T-helper 9 cell (primary cell): ENCODE results near the gene PSMD3.

Experiments used
- DNase-seq: peaks from one replicate; pipeline ENCODE4 v3.0.0-alpha.2; 2020

The PSMD3 gene

DNA sequence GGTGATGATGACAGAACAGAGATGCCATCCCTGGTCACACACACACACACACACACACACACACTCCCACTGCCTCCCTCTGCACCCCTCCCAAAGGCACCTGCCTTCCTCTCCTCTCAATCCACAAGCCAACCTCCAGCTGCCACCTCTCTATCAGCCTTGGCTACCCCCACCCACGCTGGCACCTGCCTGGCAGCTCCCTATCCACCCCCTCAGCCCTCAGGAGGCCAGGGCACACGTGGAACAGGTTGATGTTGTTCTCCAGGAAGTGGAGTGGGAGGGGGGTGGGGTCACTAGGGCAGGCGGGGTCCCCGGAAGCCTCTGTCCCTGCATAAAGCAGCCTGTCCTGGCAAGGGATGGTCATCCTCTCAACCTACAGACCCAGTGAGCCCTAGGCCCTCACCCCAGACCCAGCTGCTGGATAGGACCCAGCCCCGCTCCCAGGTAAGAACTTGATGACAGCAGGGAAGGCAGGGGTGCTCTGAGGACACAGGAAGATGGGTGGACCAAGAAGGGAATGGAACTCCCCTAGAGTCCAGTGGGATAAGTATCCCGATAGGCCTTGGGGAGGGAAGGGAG, 17.9 kb upstream of the PSMD3 start, which contains the start of gene GSDMA:
Gene GSDMA, plus strand, starts transcription at position 363 of the 579 bp plus-strand sequence. CDS start 2,684 bp downstream, outside the sequence.
- DNase-seq: no peak

DNA sequence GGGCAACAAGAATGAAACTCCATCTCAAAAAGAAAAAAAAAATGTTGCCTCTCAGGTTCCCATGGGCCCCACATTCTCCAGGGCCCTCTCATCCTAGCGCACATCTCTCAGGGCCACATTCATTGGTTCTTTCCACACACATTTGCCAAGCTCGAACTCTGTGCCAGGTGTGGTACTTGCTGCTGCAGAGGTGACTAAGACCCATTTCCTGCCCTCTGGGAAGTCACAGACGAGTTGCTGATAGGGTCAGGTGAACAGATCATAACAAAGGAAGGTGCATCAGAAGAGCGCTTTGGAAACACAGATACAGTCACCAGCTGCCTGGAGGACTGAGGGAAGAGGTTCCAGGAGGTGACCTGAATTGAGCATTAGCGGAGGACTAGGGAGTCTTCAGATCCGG, 16.8 kb upstream of the PSMD3 start:
- no peak for DNase-seq

GRCh38 chr17:39965017-39965699, 15.4 kb upstream of the PSMD3 start:
- no peak for DNase-seq

DNA sequence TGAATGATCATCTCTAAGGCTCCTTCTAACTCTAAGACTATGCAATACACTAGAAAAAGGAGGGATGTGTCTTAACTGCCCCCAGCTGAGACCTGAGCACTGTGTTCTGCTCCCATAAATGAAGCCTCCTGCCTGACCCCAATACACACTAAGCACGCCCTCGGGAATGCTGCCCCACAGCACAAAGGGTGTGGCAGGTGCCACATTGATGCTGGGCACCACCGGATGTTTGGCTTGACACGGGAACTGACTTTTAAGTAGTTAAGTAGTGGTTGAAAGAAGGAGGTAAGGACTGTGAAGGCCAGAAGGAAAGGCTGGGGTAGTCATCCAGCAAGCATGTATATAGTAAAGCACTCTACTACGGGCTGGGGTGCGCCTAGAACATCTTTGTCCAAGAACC, 13.8 kb upstream of the PSMD3 start:
- no peak for DNase-seq

DNA sequence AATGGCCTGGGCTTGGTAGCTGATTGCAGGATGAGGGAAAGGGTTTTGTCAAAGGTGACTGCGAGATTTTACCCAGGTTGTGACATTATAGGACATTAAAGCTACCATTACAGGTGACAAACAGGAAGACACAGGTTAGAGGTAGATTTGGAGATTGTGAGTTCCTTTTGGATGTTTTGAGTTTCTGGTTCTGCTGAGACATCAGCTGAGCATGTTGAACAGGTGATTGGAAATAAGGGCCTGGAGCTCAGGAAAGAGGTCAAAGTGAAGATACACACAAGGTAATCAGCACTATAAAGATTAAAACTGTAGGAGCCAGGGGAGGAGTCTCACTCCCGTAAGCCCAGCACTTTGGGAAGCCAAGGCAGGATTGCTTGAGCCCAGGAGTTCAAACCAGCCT, 11.8 kb upstream of the PSMD3 start:
- DNase-seq: no peak

- no peak for DNase-seq
Observed at GRCh38 chr17:39969375-39969774, 11.2 kb upstream of the PSMD3 start.

DNA sequence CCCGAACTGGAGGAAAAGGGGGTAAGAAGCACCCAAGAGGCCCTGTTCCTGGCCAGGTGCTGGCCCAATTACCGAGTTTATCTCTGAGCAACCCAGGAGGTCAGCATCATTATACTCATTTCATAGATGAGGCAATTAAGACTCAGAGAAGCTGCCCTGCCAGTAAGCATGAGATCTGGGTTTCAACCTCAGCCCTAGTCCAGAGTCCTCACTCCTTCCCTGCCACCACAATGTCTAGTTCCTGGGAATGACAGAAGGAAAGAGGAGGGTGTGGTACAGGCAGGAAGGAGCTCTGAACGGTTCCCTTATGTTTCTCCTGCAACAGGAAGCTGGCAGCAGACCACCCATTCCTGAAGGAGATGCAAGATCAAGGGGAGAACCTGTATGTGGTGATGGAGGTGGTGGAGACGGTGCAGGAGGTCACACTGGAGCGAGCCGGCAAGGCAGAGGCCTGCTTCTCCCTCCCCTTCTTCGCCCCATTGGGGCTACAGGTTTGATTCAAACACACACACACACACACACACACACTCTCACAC, 10.4 kb upstream of the PSMD3 start:
- no peak for DNase-seq

DNA sequence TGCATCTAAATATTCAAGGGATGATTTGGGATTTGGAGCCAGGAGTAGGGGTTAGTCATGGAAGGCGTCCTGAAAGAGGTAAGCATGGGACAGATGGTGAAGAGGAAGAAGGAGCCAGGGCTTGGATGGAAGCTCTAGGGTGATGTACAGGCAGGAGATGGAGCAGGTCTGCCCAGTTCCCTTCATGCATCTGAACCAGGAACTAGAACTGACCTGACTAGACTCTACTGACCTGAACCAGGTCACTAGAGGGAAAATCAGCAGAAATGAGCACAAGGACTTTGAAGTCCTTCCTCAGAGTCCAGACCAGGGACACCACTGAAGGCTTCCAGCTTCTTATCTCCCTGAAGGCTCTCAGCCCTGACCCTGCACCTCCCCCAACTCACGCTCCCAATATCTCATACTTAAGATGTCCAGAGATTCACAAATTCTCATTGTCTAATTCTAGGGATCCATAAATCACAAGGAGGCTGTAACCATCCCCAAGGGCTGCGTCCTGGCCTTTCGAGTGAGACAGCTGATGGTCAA, 9.5 kb upstream of the PSMD3 start:
- DNase-seq: no peak

DNA sequence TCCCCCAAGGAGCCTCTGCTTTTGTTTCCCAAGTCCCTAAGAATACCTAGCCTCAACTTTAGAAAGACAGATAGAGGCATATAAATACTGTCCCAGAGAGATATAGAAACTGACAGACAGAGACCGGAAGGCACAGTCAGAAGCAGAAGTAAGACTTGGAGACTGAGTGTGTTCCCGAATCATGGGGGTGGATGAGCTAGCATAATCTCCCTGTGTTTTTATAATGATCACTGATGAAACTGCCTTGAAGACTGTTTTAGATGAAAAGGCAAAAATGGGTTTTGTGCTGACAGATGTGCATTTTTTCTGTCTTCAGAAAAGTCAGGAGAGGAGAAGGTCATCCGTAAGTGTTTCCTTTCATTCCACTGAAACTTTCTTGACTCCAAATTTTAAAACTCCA, 8.3 kb upstream of the PSMD3 start:
- DNase-seq: no peak

GRCh38 chr17:39973496-39973895, 7.1 kb upstream of the PSMD3 start:
- DNase-seq: no peak

GRCh38 chr17:39974433-39974832, 6.2 kb upstream of the PSMD3 start:
- no peak for DNase-seq

- DNase-seq: no peak
Observed at GRCh38 chr17:39975801-39976200, 4.8 kb upstream of the PSMD3 start.

DNA sequence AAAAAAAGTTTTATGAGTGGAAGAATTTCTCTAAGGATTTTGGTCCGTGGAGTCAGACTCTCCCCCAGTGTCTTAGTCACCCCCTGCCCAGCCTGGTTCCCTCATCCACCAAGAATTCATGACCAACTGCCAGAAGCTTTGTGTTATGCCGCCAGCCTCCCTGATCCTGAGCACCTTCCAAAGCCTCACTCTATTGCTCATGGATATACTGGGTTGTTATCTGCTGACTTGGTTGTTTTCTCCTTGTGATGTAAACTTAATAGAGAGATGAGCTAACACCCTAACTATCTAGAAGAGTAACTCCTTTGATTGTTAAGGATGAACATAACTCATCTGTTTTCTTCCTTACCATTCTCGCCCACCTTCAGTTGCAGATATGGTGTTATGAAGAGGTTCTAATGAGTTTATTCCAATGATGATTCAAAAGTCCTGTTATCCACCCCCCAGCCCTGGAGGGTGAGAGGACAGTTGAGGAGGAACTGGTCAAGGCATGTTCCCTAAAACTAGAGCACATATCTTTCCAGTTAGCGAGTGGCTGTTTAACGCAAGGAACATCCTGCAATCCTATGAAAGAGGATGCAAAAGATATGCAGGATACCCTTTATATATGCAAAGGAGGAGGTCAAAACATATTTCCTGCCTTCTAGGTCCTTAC, 1.5 kb upstream of the PSMD3 start:
- DNase-seq: no peak

GRCh38 chr17:39979893-39980350, 685 bp upstream of the PSMD3 start:
- peak; percentile 12 for DNase-seq

DNA sequence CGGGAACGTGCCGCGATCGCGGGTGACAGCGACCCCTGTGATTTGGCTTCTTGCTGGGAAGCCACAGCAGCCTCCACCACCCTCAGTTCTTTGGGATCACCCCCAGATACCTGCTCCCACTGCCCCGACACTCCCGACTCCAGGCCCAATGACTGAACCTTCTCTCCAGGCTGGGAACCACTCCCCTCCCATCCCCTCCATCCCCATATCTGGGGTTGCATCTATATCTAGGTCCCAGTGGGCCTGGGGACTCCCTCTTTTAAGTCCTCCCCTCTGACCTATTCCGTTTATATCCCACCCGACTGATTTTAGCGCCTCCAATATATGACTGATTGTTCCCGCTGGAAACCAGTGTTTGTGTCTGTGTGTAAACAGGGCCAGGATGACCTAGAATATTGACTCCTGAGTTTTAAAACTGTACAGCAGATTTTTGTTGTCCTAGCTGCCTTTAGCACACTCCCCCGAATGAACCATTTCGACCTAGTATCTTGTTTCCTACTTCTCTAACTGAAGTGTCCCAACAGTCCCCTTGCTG, 667 bp downstream of the PSMD3 start:
- DNase-seq: no peak

GRCh38 chr17:39981766-39982375, 1.3 kb downstream of the PSMD3 start:
- no peak for DNase-seq

- no peak for DNase-seq
Observed at GRCh38 chr17:39988206-39988810, 7.7 kb downstream of the PSMD3 start.

DNA sequence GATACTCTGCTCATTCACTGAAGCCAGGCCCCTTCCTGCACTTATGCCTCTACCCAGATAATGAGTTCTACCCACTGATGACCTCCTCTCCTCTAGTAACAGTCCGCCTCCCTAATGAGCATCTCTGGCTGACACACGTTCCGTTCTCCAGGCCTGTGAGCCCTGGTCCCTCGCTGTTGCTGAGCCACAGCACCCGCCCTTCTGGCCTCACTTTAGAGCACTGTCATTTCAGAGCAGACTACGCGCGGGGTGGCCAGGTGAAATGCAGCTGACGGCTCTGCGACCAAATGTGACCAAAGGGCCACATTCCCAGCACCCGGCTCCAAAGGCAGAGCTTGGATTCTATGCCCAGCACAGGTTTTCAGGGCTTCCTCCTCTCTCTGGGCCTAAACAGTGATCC, 13.8 kb downstream of the PSMD3 start:
- no peak for DNase-seq

- DNase-seq: no peak
Observed at GRCh38 chr17:39995438-39995837, 14.8 kb downstream of the PSMD3 start.

GRCh38 chr17:39996162-39996561, 15.6 kb downstream of the PSMD3 start:
- DNase-seq: no peak

- DNase-seq: no peak
Observed at GRCh38 chr17:39996800-39997199, 16.2 kb downstream of the PSMD3 start.

DNA sequence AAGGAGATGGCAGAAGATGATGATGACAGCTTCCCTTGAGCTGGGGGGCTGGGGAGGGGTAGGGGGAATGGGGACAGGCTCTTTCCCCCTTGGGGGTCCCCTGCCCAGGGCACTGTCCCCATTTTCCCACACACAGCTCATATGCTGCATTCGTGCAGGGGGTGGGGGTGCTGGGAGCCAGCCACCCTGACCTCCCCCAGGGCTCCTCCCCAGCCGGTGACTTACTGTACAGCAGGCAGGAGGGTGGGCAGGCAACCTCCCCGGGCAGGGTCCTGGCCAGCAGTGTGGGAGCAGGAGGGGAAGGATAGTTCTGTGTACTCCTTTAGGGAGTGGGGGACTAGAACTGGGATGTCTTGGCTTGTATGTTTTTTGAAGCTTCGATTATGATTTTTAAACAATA, 16.9 kb downstream of the PSMD3 start:
- DNase-seq: no peak
